GM13976 (cell line): ENCODE data around the gene CDH20.

Experiments used
- DNase-seq: peaks from one replicate; pipeline ENCODE4 v3.0.0; 2012; ENCODE audit warnings: low spot score
- CTCF ChIP-seq: IDR thresholded peaks from 2 replicates; pipeline ENCODE4 v1.5.1; 2012; ENCODE audit warnings: borderline replicate concordance, mild to moderate bottlenecking; ENCODE audit not compliant: insufficient read depth; ENCODE audit errors: extremely low read depth, missing control alignments, control extremely low read depth
- in situ Hi-C: fragments of 300-500 bp; cut with MboI; formaldehyde crosslinking; loops from one replicate; pipeline ENCODE4 v1.12.0; 2022; ENCODE audit warnings: low sequenced_read_pairs, mixed read lengths, inconsistent platforms; ENCODE audit not compliant: unreplicated experiment

The CDH20 gene

GRCh38 chr18:61570070-61570469 lies 236.8 kb downstream of the CDH20 start:
- DNase-seq: no peak
- no peak for TF ChIP-seq CTCF
- in situ Hi-C loops: no loop called here

- in situ Hi-C loops: no loop called here
- no peak for DNase-seq
- no peak for TF ChIP-seq CTCF
These were observed 238.9 kb downstream of the CDH20 start for GRCh38 chr18:61572084-61572655.

- no peak for DNase-seq
- TF ChIP-seq CTCF: no peak
- in situ Hi-C loops: no loop called here
These were observed 239.6 kb downstream of the CDH20 start for GRCh38 chr18:61572871-61573270.

- DNase-seq: no peak
- in situ Hi-C loops: loop anchor here (25.0 kb wide), 1 partner anchor 563 kb away; no protein-coding TSS in a partner anchor
- no peak for TF ChIP-seq CTCF
These were observed 241.4 kb downstream of the CDH20 start for GRCh38 chr18:61574665-61575064.

- in situ Hi-C loops: loop anchor here (25.0 kb wide), 1 partner anchor 562 kb away; no protein-coding TSS in a partner anchor
- no peak for DNase-seq
- no peak for TF ChIP-seq CTCF
These were observed 242.2 kb downstream of the CDH20 start for GRCh38 chr18:61575419-61575818.

- no peak for DNase-seq
- in situ Hi-C loops: loop anchor here (25.0 kb wide), 1 partner anchor 558 kb away; no protein-coding TSS in a partner anchor
- TF ChIP-seq CTCF: no peak
These were observed 245.6 kb downstream of the CDH20 start for GRCh38 chr18:61578846-61579245.
